ENCODE results near the gene SRM.

DNA sequence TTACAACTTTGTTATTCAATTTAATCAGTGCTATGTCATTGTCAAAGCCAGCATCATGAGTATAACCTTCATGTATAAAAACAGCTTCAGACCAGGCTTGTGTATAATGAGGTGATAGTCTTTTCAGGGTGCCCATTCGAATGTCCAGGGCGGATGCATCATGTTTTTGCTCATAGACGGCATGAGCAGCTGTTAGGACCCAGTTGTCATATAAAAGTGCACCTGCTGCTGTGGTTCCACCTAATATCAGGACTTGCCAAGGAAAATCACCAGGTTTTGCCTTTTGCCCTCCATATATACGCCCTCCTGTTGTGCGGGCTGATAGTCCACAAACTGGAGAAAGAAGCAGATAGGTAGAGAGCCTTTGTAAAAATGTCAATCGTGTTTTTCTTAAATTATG lies 32.5 kb downstream of the SRM start:
- no peak for TF ChIP-seq EZH2phosphoT487 (IDR thresholded peaks at IDR 0.05; ENCODE audit: insufficient read depth, low read depth)
- TF ChIP-seq EZH2 (IDR thresholded peaks at IDR 0.05; ENCODE audit: insufficient read depth, poor library complexity, severe bottlenecking) = no peak

Data from GM23248 (cell line).